ENCODE results near the gene CBFB.
"Not testable (repeated sequence)": the region's sequence is repeated elsewhere in the genome, so short reads cannot be mapped to it uniquely, and the experiment has no call there.

Gene CBFB

DNA sequence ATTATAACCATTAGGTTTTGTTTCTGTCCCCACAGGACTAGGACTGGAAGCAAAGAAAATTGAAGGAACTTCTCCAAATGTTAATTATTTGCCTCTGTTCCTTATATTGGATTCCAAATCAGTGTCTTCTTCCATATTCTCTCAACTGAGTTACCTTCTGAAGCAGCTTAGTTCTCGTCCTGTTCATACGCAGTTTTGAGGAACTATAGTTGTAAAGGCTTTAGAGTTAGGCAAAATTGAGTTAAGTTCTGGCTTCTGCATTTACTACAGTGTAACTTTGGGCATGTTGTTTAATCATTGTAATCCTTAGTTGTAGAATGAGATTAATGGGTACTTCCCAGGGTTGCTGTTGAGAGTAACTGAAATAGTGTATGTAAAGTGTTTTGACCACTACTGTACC, 11.2 kb downstream of the CBFB start:
- no peak for DNase-seq (ENCODE audit: extremely low read depth, low read depth)
- TF ChIP-seq, protein P1, sequence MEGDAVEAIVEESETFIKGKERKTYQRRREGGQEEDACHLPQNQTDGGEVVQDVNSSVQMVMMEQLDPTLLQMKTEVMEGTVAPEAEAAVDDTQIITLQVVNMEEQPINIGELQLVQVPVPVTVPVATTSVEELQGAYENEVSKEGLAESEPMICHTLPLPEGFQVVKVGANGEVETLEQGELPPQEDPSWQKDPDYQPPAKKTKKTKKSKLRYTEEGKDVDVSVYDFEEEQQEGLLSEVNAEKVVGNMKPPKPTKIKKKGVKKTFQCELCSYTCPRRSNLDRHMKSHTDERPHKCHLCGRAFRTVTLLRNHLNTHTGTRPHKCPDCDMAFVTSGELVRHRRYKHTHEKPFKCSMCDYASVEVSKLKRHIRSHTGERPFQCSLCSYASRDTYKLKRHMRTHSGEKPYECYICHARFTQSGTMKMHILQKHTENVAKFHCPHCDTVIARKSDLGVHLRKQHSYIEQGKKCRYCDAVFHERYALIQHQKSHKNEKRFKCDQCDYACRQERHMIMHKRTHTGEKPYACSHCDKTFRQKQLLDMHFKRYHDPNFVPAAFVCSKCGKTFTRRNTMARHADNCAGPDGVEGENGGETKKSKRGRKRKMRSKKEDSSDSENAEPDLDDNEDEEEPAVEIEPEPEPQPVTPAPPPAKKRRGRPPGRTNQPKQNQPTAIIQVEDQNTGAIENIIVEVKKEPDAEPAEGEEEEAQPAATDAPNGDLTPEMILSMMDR (IDR thresholded peaks at IDR 0.05; ENCODE audit: low read depth, low read length, missing control alignments) = no peak
- no peak overlapping the region for H3K4me3 ChIP-seq (replicated peaks; ENCODE audit: low read depth, low read length)

DNA sequence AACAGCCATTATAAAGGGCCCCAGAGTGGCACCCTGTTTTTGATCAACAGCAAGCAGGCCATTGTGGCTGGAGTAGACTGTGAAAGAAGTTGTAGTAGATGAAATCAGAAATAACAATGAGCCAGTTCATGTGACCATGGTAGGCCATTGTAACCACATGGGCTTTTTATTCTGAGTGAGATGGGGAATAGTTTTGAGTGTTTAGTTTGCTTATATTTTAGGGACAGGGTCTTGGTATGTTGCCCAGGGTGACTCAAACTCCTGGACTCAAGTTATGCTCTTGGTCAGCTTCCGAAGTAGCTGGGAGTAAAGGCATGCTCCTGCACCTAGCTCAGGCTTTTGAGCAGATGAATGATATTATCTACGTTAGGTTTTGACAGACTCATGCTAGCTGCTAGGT, 12.0 kb downstream of the CBFB start:
- no peak overlapping the region for H3K4me3 ChIP-seq (replicated peaks; ENCODE audit: low read depth, low read length)
- TF ChIP-seq, protein P1 (IDR thresholded peaks at IDR 0.05; ENCODE audit: low read depth, low read length, missing control alignments) = no peak
- no peak for DNase-seq (ENCODE audit: extremely low read depth, low read depth)

GRCh38 chr16:67041520-67041919, 12.6 kb downstream of the CBFB start:
- not testable (repeated sequence) for DNase-seq (ENCODE audit: extremely low read depth, low read depth); H3K4me3 ChIP-seq (replicated peaks; ENCODE audit: low read depth, low read length)

DNA sequence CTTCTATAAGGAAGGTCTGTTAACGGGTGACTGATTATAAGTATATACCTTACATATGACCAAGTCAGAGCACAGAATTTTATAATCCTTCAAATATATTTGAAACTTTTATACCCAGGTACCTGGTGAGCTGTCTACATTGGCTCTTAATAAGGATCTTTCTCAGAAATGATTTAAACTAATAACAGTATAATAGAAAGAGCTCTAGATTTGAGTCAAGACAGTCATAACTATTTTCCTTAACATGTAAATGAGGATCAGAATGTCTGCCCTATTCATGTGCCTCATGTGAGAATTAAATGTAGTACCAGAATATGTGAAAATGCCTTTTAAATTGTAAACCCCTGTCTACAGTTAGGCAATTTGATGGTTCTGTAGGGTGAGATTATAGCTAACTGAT, 14.5 kb downstream of the CBFB start:
- no peak for DNase-seq (ENCODE audit: extremely low read depth, low read depth)
- no peak overlapping the region for H3K4me3 ChIP-seq (replicated peaks; ENCODE audit: low read depth, low read length)
- TF ChIP-seq, protein P1 (IDR thresholded peaks at IDR 0.05; ENCODE audit: low read depth, low read length, missing control alignments) = no peak

DNA sequence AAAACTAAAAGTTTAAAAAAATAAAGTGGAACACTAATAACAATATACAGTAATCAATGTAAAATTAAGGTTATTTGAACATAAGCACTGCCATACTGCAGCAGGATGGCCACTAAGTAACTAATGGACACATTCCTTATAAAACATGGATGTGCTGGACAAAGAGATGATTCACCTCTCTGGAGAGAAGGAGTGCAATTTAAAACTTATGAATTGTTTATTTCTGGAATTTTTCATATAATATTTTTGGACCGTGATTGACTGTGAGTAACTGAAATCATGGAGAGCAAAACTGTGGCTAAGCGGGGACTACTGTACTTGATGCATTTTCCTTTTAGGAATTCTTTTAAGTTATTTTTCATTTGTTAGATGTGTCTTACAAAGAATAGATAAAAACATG, 21.8 kb downstream of the CBFB start:
- DNase-seq (ENCODE audit: extremely low read depth, low read depth) = no peak
- TF ChIP-seq, protein P1 (IDR thresholded peaks at IDR 0.05; ENCODE audit: low read depth, low read length, missing control alignments) = no peak
- no peak overlapping the region for H3K4me3 ChIP-seq (replicated peaks; ENCODE audit: low read depth, low read length)

- DNase-seq (ENCODE audit: extremely low read depth, low read depth) = no peak
- TF ChIP-seq, protein P1 (IDR thresholded peaks at IDR 0.05; ENCODE audit: low read depth, low read length, missing control alignments) = no peak
- H3K4me3 ChIP-seq (replicated peaks; ENCODE audit: low read depth, low read length) = no peak overlapping the region
Measured at GRCh38 chr16:67052399-67052798, 23.4 kb downstream of the CBFB start.

GRCh38 chr16:67053767-67054334, 24.9 kb downstream of the CBFB start:
- DNase-seq (ENCODE audit: extremely low read depth, low read depth) = no peak
- H3K4me3 ChIP-seq (replicated peaks; ENCODE audit: low read depth, low read length) = no peak overlapping the region
- TF ChIP-seq, protein P1 (IDR thresholded peaks at IDR 0.05; ENCODE audit: low read depth, low read length, missing control alignments) = no peak
